Muscle layer of duodenum (tissue), 2 donors: ENCODE data around the gene MAPK11.

Source experiments
- H3K27ac ChIP-seq: one replicate; pipeline ENCODE4 v1.7.0; 2013; ENCODE audit warnings: mild to moderate bottlenecking, low read length
- H3K27me3 ChIP-seq: one replicate; pipeline ENCODE4 v1.7.0; 2013; ENCODE audit warnings: low read depth, mild to moderate bottlenecking, control low read depth, low read length
- H3K36me3 ChIP-seq, 2 donors: one replicate each; pipeline ENCODE4 v1.7.0; 2013; ENCODE audit warnings: low read length in 2 of 2, control low read depth in 1 of 2, mild to moderate bottlenecking in 1 of 2; ENCODE audit not compliant: insufficient read depth in 2 of 2, control insufficient read depth in 1 of 2
- H3K4me1 ChIP-seq, 2 donors: one replicate each; pipeline ENCODE4 v1.7.0; 2013; ENCODE audit warnings: low read length in 2 of 2, mild to moderate bottlenecking in 2 of 2, control low read depth in 1 of 2, moderate library complexity in 1 of 2; ENCODE audit not compliant: insufficient read depth in 2 of 2, control insufficient read depth in 1 of 2
- H3K4me3 ChIP-seq, 2 donors: one replicate each; pipeline ENCODE4 v1.7.0; 2013; ENCODE audit warnings: low read length in 2 of 2, low read depth in 1 of 2, mild to moderate bottlenecking in 1 of 2
- H3K9me3 ChIP-seq, 2 donors: one replicate each; pipeline ENCODE4 v1.7.0; 2013; ENCODE audit warnings: low read length in 2 of 2, control low read depth in 1 of 2, mild to moderate bottlenecking in 1 of 2; ENCODE audit not compliant: control insufficient read depth in 1 of 2
- donor health status: healthy.

Gene MAPK11

DNA sequence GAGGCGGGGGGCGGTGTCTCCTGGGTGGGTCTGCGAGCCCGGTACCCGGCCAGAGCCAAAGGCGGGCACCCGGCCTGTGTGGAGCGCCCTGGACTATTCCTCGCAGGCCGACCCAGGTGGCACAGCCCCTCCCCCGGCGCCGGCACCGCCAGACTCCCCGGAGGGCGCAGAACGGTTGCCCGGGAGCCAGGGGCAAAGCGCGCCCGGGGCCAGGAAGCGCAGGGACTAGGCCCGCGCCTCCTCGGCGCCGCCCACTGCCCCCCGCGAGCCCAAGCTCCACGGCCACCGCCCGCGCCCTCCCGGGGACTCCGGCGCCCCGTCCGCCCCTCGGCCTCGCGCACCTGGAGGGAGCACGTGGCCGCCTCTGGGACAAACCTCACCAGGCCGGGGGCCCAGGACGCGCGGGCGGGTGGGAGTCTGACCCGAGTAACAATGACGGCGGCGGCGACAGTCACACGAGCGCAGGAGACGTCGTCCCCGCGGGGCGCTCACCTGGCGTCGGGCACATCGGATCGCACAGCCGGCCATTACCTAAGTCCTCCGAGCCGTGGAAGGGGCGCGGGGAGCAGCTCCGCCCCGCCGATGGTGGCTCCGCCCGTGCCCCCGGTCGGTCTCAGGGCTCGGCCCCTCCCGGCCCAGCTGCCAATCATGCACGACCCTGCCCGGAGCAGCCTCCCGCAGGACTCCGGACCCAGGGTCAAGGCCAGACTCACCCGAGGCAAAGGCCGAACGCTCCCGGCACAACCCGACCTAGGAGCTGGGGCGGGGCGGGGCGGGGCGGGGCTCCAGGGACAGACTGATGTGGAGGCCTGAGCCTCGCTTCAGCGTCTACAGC lies 29.8 kb upstream of the MAPK11 start:
- H3K27ac ChIP-seq: no peak overlapping the region
- H3K36me3 ChIP-seq: no peaks in the 10 kb centered on the region
- H3K4me1 ChIP-seq: peaks cover 27 to 78% of the 10 kb centered on the region in 2 donors
- H3K4me3 ChIP-seq: peak overlapping the region in 1 of 2 donors; percentile 50
- no peaks in the 10 kb centered on the region for H3K27me3 ChIP-seq
- no peaks in the 10 kb centered on the region for H3K9me3 ChIP-seq

DNA sequence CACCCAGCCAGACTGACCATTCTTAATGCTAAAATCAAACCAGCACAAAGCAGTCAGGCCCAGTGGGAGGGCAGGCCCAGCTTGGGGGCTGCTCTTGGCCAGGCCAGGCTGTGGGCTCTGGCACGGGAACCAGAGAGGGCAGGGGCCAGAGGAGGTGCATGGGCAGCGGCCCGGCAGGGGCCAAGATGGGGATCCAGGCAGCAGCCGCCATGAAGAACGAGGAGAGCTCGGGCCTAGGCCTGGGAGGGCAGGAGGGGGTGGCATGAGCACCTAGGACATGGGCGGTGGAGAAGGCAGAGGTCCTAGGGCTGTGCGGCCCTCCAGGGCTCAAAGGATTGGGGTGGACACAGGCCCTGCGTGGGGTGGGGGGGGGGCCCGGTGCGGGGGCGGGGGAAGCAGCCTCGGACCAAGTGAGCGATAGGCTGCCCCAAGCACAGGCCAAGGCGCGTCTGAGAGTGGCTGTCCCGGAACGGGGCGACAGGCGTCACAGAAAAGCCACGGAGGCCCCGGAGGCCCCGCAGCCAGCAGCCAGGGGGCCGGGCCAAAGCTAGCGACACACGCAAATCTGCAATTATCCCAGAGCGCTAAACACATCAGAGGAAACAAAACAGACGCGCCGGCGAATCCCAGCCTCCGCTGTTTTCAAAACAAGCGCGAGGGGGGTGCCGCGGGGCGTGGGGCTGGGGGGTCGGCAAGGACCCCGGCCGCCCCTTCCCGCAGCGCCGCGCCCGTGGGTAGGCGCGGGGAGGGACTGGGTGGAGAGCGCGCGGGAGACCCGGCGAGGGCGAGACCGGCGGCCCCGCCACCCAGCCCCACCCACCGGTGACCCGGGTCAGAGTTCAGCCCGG lies 29.0 kb upstream of the MAPK11 start:
- Histone ChIP-seq H3K9me3 (no peaks in the 10 kb centered on the region), H3K27ac (no peak overlapping the region), H3K36me3 (no peaks in the 10 kb centered on the region), H3K4me3 (peak overlapping the region in 1 of 2 donors; percentile 50), H3K27me3 (no peaks in the 10 kb centered on the region), H3K4me1 (peaks cover 28 to 78% of the 10 kb centered on the region in 2 donors)

DNA sequence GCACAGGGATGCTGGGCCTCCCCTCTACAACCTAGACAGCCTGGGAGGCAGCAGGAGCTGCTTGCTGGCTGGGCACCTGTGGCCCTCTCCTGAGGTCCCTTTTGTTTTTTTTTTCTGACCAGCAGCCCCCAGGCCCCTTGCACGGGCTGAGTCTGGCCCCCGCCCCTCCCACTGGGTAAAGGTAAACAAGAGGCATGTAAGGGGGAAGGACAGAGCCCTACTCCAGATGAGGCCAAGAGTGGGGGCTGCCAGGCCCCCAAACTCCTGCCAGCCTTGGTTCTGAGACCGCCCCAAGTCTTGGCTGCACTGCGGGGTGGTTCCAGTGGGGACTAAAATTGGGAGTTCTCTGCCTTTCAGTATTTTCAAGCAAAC lies 28.1 kb upstream of the MAPK11 start:
- no peak overlapping the region for H3K4me3 ChIP-seq
- H3K36me3 ChIP-seq: no peaks in the 10 kb centered on the region
- H3K9me3 ChIP-seq: no peaks in the 10 kb centered on the region
- no peaks in the 10 kb centered on the region for H3K27me3 ChIP-seq
- H3K4me1 ChIP-seq: peaks cover 20 to 78% of the 10 kb centered on the region in 2 donors
- no peak overlapping the region for H3K27ac ChIP-seq

DNA sequence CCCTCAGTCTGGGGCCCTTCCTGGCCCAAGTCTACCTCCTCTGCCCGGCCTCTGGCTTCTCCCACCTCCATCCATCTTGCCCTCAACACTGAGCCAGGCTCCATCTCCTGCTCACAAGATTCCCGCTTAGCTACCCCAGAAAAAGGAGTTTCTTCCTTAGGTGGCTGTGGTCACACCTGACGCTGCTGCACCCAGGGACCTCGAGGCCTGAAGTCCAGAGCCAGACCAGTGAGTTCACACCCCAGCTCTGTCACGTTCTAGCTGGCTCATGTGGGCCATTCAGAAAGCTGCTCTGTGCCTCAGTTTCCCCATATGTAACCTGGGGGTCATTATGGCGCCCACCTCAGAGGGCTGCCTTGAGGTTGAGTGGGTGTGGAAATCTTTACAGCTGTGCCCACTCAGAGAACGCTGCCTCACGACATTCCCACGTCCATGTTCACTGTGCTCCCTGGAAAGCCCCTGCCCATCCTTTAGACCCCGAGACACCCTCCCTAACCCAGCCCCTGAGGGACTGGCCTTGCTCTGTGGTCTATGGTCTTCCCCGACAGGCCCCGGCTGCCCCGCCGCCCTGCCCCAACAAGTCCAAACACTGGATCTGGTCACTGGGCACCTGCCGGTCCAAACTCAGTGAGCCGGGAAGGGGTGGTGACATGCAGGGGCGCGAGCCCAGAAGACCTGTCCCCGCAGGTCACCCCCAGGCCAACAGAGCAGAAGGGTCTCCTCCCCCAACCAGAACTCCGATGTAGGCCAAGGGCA lies 27.5 kb upstream of the MAPK11 start:
- Histone ChIP-seq H3K36me3 (no peaks in the 10 kb centered on the region), H3K4me3 (no peak overlapping the region), H3K27me3 (no peaks in the 10 kb centered on the region), H3K4me1 (peaks cover 20 to 78% of the 10 kb centered on the region in 2 donors), H3K9me3 (no peaks in the 10 kb centered on the region), H3K27ac (no peak overlapping the region)

DNA sequence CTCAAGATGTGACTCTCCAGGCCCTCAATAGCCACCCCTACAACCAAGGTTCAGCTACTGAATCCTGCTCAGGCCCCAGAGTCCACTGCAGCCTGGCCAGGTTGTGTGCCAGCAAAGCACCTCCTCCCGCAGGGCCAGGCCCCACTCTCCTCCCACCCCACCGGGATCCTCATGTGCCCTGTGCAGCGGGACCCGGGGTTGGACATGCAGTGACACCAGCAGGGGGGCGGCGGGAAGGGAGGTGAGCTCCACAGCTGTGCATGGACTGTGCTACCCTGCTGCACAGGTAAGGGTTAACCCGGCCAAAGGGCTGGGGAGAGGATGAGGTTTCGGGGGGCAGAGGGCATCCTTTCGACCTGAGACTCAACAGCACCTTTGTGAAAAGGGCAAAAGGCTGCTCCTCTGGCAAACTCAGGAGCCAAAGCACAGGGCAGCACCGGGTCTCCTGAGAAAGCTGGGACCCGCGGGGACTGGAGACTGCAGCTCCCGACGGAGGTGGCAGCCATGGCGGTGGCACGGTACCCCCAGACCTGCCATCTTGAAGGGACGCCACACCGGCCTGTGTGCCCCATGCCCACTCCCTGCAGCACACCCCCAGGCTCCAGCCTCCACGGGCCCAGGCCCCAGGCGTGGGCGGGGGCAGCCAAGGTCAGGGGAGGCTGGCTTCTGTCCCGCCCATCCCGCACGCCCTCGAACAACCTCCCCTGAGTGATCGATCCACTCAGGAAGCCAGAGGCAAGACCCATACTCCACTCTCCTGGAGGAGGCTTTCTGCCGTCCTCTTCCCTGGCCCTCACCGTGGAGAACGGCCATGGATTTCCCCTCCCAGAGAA lies 26.7 kb upstream of the MAPK11 start:
- no peak overlapping the region for H3K27ac ChIP-seq
- H3K27me3 ChIP-seq: no peaks in the 10 kb centered on the region
- no peak overlapping the region for H3K4me3 ChIP-seq
- H3K9me3 ChIP-seq: no peaks in the 10 kb centered on the region
- no peaks in the 10 kb centered on the region for H3K36me3 ChIP-seq
- H3K4me1 ChIP-seq: peaks cover 21 to 75% of the 10 kb centered on the region in 2 donors

DNA sequence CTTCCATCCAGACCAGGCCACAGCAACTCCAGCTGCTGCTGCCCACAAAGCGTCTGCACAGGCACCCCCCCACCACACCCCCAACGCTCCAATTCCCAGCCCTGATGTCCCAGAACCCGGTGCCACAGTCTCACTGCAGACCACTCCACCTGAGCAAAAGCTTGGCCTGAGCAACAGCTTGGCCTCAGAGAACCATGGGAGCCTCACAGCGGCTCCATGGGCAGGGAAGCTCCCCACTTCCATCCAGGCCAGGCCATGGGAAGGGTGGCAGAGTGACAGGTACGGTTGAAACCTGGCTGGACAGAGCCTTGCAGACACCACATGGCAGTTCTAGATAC lies 24.1 kb upstream of the MAPK11 start:
- Histone ChIP-seq H3K4me1 (peaks cover 14 to 49% of the 10 kb centered on the region in 2 donors), H3K27me3 (no peaks in the 10 kb centered on the region), H3K36me3 (peaks cover 9 to 15% of the 10 kb centered on the region in 2 donors), H3K27ac (peak overlapping the region; percentile 56), H3K9me3 (no peaks in the 10 kb centered on the region), H3K4me3 (peak overlapping the region in 1 of 2 donors; percentile 42)

DNA sequence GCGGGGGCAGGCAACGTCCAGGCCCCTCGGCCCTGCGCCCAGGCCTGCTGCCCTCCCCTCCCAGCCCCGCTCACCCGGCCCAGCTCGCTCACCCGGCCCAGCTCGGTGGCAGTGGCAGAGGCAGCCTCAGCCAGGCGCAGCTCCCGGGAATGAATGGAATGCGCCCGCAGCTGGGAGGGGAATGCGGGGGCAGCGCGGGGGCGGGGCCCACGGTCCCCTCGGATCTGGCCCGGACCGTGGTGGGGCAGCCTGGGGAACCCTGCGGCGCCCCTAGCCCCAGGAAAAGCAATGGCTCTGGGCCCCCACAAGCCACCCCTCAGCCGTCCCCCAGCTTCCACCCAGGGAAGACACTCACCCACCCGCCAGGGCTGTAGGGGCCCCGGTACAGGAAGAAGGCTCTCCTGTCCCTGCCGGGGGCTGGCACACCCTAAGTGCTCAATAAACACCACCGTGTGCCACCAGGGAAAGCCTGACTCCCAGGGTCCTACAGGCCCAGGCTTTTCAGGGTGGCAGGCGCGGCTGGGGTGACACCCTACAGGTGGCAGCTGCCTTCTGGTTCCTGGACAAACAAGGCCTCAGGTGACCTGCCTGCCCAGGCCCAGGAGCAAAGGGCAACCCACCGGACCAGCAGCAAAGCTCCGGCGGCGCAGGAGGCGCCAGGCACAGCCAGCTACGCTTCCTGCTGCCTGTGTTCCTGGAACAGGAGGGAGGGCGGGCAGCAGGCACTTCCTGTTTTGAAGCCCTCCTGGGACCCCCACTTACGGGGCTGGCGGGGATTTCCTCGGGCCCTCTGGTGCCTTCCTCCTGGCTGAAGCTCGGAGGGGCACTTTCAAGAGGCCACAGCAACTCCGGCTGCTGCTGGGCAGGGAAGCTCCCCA lies 23.5 kb upstream of the MAPK11 start:
- peak overlapping the region; percentile 60 for H3K27ac ChIP-seq
- H3K36me3 ChIP-seq: peaks cover 15 to 21% of the 10 kb centered on the region in 2 donors
- H3K9me3 ChIP-seq: no peaks in the 10 kb centered on the region
- peak overlapping the region in 1 of 2 donors; percentile 42 for H3K4me3 ChIP-seq
- H3K4me1 ChIP-seq: peaks cover 14 to 49% of the 10 kb centered on the region in 2 donors
- H3K27me3 ChIP-seq: no peaks in the 10 kb centered on the region

DNA sequence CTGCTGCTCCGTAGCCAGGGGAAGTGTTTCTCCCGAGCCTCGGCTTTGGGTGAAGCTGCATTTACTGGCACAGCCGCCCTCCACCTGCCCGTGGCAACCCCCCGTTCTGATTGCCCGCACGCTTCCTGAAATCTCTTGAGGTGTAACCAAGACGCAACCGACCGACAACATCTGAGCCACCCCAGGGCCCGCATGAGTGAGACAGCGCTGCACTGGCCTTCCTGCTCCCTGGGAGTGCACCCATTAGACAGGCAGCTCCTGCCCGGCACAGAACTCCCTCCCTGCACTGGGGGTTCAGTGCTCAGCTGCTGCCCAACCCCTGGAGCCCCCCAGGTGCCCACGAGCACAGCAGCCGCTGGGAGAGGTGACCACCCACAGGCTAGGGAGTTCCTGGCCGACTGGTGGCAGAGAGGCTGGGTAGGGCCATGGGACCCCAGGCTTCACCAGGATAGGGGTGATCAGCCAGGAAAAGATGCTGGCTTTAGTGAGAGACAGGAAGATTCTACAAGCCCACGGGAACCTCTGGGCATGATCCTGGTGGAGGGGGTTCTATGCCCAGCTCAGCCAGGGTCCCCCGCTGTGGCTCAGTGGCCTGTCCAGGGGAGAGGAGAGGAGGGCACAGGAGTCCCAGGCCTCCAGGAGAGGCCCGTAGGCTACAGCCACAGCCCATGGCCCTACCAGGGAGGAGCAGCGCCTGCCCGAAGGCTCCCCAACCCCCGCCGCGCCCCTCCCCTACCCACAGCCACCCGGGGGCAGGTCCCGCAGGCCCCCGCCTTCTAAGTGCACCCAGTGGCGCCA lies 22.7 kb upstream of the MAPK11 start:
- Histone ChIP-seq H3K9me3 (no peaks in the 10 kb centered on the region), H3K27me3 (no peaks in the 10 kb centered on the region), H3K27ac (no peak overlapping the region), H3K36me3 (peaks cover 19 to 29% of the 10 kb centered on the region in 2 donors), H3K4me1 (peaks cover 14 to 43% of the 10 kb centered on the region in 2 donors), H3K4me3 (peak overlapping the region in 1 of 2 donors; percentile 42)

DNA sequence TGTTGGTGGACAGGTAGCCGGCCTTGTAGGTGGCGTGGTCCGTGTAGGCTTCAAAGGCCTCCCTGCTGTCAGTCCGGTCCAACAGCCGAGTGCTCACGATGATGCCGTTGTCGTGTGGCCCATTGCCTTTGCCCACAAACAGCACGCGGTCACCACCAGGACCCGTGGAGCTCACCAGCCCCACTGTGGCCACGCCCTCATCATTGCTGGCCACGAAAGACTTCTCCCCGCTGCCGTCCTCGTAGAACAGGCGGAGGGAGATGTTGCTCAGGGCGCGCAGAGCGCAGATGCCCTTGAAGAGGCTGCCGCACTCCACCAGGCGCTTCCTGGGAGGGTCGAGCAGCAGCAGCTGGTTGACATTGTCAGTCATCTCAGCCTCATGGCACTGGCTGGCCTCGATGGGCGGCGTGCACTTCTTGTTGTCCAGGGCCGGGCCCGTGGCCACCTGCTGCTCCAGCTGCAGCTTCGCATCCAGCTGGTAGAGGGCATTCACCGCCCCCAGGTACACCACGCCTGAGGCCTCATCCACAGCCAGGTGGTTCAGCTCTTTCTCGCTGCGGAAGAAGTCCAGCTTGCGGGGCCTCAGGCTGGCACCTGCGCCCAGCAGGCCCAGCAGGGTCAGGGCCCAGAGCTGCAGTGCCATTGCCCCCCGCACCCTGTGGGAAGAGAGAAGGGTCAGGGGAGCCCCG lies 19.9 kb upstream of the MAPK11 start:
- Histone ChIP-seq H3K4me3 (no peak overlapping the region), H3K36me3 (peaks cover 22 to 53% of the 10 kb centered on the region in 2 donors), H3K4me1 (peaks cover 8 to 29% of the 10 kb centered on the region in 2 donors), H3K9me3 (no peaks in the 10 kb centered on the region), H3K27me3 (no peaks in the 10 kb centered on the region), H3K27ac (no peak overlapping the region)
